HG02884 (cell line): ENCODE data around the gene FBXW7.
A peak's percentile ranks its signal among the peaks of the same experiment; 100 is the strongest.

Experiments used
- ATAC-seq: cut with Tn5 transposase; IDR thresholded peaks from one replicate; pipeline ENCODE4 v1.9.1; 2021; ENCODE audit warnings: mild to moderate bottlenecking, moderate library complexity; ENCODE audit not compliant: unreplicated experiment

The FBXW7 gene, protein sequence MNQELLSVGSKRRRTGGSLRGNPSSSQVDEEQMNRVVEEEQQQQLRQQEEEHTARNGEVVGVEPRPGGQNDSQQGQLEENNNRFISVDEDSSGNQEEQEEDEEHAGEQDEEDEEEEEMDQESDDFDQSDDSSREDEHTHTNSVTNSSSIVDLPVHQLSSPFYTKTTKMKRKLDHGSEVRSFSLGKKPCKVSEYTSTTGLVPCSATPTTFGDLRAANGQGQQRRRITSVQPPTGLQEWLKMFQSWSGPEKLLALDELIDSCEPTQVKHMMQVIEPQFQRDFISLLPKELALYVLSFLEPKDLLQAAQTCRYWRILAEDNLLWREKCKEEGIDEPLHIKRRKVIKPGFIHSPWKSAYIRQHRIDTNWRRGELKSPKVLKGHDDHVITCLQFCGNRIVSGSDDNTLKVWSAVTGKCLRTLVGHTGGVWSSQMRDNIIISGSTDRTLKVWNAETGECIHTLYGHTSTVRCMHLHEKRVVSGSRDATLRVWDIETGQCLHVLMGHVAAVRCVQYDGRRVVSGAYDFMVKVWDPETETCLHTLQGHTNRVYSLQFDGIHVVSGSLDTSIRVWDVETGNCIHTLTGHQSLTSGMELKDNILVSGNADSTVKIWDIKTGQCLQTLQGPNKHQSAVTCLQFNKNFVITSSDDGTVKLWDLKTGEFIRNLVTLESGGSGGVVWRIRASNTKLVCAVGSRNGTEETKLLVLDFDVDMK

GRCh38 chr4:152535903-152536544 is at the start of gene FBXW7:
TSS of gene FBXW7 (minus strand) at chr4:152536092. CDS start at chr4:152411803, 124,289 bp downstream.
- peak; percentile 75 for ATAC-seq

DNA sequence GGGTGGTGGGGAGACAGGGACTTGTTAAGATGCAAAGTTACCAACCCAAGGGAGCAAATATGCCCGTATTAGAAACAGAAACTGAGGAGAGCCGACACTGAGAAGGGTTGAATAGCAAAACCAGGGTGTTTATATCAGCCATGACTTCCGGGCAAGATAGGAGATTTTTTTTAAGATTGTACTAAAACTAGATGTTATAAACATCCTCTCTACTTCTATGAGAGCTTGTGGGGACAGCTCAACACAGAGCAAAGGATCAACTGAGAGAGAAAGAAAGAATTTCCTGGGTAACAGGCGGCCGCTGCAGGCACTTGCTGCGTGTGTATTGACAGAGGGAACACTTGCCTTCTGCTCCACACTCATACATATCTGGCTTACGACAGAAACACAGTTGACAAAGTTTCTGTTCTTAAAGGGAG is 49.1 kb upstream of the FBXW7 start:
- ATAC-seq, result peak; percentile 55

- ATAC-seq, result no peak
Observed at GRCh38 chr4:152581536-152582160, 45.8 kb upstream of the FBXW7 start.

DNA sequence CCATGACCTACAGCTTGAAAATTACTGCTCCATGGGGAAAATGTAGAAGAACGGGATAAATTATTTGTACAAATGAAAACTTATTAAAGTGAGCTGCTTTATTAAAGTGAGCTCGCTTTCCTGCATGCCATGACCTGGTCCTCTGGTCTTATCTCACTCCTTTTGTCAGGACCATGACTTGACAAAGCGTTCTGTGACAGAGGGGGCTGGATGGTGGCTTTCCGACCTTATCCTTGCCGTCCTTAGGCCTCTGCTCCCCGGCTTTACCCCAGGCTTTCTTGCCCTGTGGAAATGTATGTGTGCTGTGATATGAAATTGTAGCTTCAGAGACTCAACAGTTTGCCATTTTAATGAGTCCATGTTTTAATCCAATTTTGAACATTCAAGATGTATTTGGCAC is 44.0 kb upstream of the FBXW7 start:
- no peak for ATAC-seq

- ATAC-seq, result no peak
Observed at GRCh38 chr4:152579107-152579764, 43.3 kb upstream of the FBXW7 start.

DNA sequence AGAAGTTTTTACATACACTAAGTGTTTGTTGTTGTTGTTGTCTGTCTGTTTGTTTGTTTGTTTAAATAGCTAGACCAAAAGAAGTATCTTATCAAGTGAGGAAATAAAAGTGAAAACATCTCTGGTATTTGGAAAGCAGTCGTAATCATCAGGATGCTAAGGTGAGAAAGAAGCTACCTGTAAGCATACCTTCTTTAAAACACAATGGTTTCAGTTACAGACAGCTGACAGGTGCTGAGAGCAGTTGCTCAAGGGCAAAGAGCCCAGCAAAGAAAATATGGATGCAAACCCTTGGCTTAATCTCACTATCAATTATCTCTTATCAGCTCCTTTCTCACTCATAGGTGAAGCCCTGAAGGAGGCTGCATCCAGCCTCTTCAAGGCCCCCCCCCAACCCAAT is 42.8 kb upstream of the FBXW7 start:
- no peak for ATAC-seq

- ATAC-seq, result no peak
Observed at GRCh38 chr4:152577708-152578396, 42.0 kb upstream of the FBXW7 start.

GRCh38 chr4:152575533-152575932 is 39.6 kb upstream of the FBXW7 start:
- ATAC-seq, result no peak

DNA sequence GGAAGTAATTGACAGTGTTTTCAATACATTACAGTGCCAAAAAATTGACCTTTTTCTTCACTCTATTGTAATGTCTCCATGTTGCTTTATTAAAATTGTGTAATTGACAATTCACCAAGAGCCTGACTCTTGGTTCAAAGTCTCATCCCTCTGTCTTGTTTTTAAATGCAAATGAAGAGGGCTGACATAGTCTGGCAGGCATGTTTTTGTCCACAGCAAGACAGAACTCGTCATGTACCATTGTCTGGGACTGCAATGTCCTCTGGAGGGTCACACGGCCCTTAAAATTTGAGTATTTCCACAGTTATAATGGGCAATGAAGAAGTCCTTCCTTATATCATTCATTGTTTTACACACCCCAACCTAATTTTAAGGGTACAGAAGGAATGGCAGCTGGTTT is 38.0 kb upstream of the FBXW7 start:
- no peak for ATAC-seq

- no peak for ATAC-seq
Observed at GRCh38 chr4:152572417-152573086, 36.7 kb upstream of the FBXW7 start.

DNA sequence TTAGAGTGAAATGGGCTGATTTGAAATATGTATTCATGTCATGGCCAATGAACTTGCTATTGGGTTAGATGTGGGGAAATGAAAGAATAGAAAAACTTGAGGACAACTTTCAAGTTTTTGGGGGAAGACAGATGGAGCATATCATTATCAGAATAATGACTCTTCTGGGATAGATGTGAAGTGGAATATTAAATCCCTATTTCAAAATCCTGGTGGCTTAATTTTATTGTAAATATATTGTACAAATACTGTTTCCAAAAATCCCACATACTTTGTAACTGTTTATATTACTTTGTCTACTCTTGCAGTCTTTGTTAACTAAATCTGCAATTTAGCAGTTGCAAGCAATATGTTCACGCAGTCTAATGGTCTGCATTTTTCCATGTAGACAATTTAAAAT is 35.9 kb upstream of the FBXW7 start:
- ATAC-seq, result no peak

DNA sequence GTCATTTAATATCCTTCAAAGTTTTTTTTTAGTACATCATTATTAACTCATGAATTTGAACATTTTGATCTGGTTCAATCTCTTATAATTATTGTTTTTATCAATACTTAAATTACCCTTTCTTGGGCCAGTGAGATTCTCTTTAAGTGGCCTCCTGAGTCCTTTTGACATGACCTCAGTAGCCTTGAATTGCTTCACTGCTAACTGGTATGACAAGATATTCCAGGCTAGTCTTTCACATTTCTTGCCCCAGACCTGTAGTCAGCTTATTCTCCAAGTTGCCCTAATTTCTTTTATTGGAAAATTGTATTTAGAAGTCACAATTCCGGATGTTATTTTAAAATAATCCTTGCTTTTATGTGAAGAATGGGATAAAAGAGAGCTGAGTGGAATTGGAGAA is 35.4 kb upstream of the FBXW7 start:
- no peak for ATAC-seq

GRCh38 chr4:152565333-152565732 is 29.4 kb upstream of the FBXW7 start:
- ATAC-seq, result no peak

- ATAC-seq, result no peak
Observed at GRCh38 chr4:152564336-152564735, 28.4 kb upstream of the FBXW7 start.

DNA sequence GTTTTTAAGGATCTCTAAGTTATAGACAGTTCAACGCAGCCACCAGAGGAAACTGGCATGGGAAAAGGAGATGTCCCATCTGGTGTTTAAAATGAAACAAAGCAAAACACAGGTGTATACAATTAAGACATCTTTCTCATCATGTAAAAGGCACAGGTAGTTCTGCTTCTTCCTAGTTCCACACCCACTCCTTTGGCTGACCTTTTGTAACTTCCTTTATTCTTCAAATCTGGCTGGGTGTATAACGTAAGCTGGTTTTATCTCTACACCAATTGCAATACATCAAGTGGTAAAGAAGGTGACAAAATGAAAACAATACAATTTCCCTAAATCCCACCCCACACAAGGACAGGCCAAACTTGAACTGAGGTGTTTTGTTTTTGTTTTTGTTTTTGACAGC is 27.3 kb upstream of the FBXW7 start:
- no peak for ATAC-seq

DNA sequence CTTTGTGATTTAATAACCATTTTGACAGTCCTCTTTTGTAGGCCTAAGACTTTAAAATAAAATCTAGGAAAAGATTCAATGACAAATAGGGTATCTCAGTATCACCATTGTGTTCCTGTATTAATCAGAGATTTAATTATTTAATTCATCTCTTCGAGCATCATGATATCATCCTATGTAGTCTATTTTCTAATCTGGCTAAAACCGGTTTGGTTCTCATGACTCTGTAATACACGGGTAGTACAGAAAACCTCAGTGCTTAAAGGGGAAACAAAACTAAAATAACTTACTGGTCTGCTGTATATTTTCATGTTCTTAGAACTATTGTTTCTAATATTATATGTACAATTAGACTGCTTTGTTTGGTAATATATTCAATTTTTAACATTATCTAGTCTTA is 23.7 kb upstream of the FBXW7 start:
- ATAC-seq, result peak; percentile 42

GRCh38 chr4:152558396-152558795 is 22.5 kb upstream of the FBXW7 start:
- no peak for ATAC-seq

- no peak for ATAC-seq
Observed at GRCh38 chr4:152556834-152557233, 20.9 kb upstream of the FBXW7 start.

- ATAC-seq, result no peak
Observed at GRCh38 chr4:152556283-152556682, 20.4 kb upstream of the FBXW7 start.

- ATAC-seq, result no peak
Observed at GRCh38 chr4:152554742-152555141, 18.9 kb upstream of the FBXW7 start.
